Gastroesophageal sphincter (tissue), 4 donors: ENCODE results near the gene ARFGEF3. TPM values are rescaled to one million over a fixed set of nuclear protein-coding genes. Genes with fewer than 3 reads are reported as not detected.

Experiments
- ATAC-seq: fragments of 150-250 bp; one replicate; pipeline ENCODE4 v1.9.1; 2016; ENCODE audit warnings: mild to moderate bottlenecking, moderate library complexity
- H3K27ac ChIP-seq, 4 donors: fragments of 200-600 bp; sonication (generic) in 3 of 4; 1 replicate in 3 of 4; 2 replicates in 1 of 4; pipeline ENCODE4 v1.5.1; 2016 to 2019
- H3K27me3 ChIP-seq: fragments of 200-600 bp; sonication (generic); one replicate; pipeline ENCODE4 v1.5.1; 2019
- H3K36me3 ChIP-seq, 2 donors: fragments of 200-600 bp; sonication (generic); one replicate each; pipeline ENCODE4 v1.5.1; 2019; ENCODE audit warnings: control low read depth in 1 of 2
- H3K4me1 ChIP-seq, 3 donors: fragments of 200-600 bp; sonication (generic); 1 replicate in 2 of 3; 2 replicates in 1 of 3; pipeline ENCODE4 v1.5.1; 2016 to 2019; ENCODE audit warnings: control low read depth in 2 of 3
- H3K4me3 ChIP-seq, 2 donors: fragments of 200-600 bp; sonication (generic); one replicate each; pipeline ENCODE4 v1.5.1; 2019; ENCODE audit warnings: mild to moderate bottlenecking in 1 of 2, moderate library complexity in 1 of 2
- H3K9me3 ChIP-seq, 3 donors: fragments of 200-600 bp; sonication (generic); one replicate each; pipeline ENCODE4 v1.5.1; 2017 to 2019; ENCODE audit warnings: control low read depth in 2 of 3
- CTCF ChIP-seq, 4 experiments: fragments of 200-600 bp in 2 of 4; fragments of 450-650 bp in 2 of 4; sonication (generic) in 1 of 4; IDR thresholded peaks; one replicate each; pipeline ENCODE4 v1.5.1; 2017 to 2019; ENCODE audit warnings: antibody characterized with exemption in 4 of 4, mild to moderate bottlenecking in 2 of 4, moderate library complexity in 2 of 4
- EP300 ChIP-seq: sonication (generic); formaldehyde crosslinking; IDR thresholded peaks from one replicate; pipeline ENCODE4 v1.6.1; 2017; ENCODE audit warnings: antibody characterized with exemption, mild to moderate bottlenecking
- POLR2A ChIP-seq, 2 donors: fragments of 450-650 bp; IDR thresholded peaks; one replicate each; pipeline ENCODE4 v1.6.1; 2017; ENCODE audit warnings: antibody characterized with exemption in 2 of 2, mild to moderate bottlenecking in 2 of 2, moderate library complexity in 1 of 2
- POLR2AphosphoS5 ChIP-seq: sonication (generic); formaldehyde crosslinking; IDR thresholded peaks from one replicate; pipeline ENCODE4 v1.6.1; 2017; ENCODE audit warnings: antibody characterized with exemption
- WGBS, 2 donors: methylation state at CpG; one replicate each; pipeline ENCODE4 v1.1.5; 2018; ENCODE audit warnings: low coverage in 1 of 2; 5-methylcytosine and 5-hydroxymethylcytosine counted together
- small RNA-seq, 4 donors: library from RNA; depleted of rRNA; stranded (forward); fragments of <200 nt; gene quantifications; one replicate each; pipeline ENCODE3, GENCODE V24; 2016
- total RNA-seq, 4 donors: library from RNA; depleted of rRNA; stranded (reverse); fragments of >200 nt; gene quantifications; one replicate each; pipeline ENCODE4 v1.1.0, GENCODE V29; 2016

Gene ARFGEF3
- total RNA-seq, 4 donors from 2014 or later = 0.47 to 4.2 (median 1.8) TPM

GRCh38 chr6:138383776-138384175 is 222.0 kb downstream of the ARFGEF3 start:
- Histone ChIP-seq H3K27me3 (no peaks in the 10 kb centered on the region), H3K9me3 (no peaks in the 10 kb centered on the region), H3K4me1 (no peaks in the 10 kb centered on the region), H3K27ac (no peak overlapping the region), H3K4me3 (no peak overlapping the region), H3K36me3 (no peaks in the 10 kb centered on the region)
- 61 to 74% methylated on average over 3 of the region's 3 CpGs for WGBS, 2 donors
- TF ChIP-seq EP300 = no peak
- TF ChIP-seq CTCF (IDR thresholded peaks at IDR 0.05) = no peak
- no peak for ATAC-seq

- H3K4me1 ChIP-seq = no peaks in the 10 kb centered on the region
- no peak overlapping the region for H3K4me3 ChIP-seq
- H3K27me3 ChIP-seq = no peaks in the 10 kb centered on the region
- 90 to 93% methylated on average over 3 of the region's 3 CpGs for WGBS, 2 donors
- H3K9me3 ChIP-seq = no peaks in the 10 kb centered on the region
- no peak for ATAC-seq
- H3K27ac ChIP-seq = no peak overlapping the region
- no peaks in the 10 kb centered on the region for H3K36me3 ChIP-seq
- TF ChIP-seq POLR2A (IDR thresholded peaks at IDR 0.05) (no peak), EP300 (no peak), CTCF (IDR thresholded peaks at IDR 0.05) (no peak), POLR2AphosphoS5 (no peak)
These were observed 225.2 kb downstream of the ARFGEF3 start for GRCh38 chr6:138386897-138387296.

- H3K9me3 ChIP-seq = no peaks in the 10 kb centered on the region
- H3K36me3 ChIP-seq = no peaks in the 10 kb centered on the region
- no peak overlapping the region for H3K27ac ChIP-seq
- H3K4me3 ChIP-seq = no peak overlapping the region
- TF ChIP-seq POLR2A (IDR thresholded peaks at IDR 0.05) (no peak), EP300 (no peak), CTCF (IDR thresholded peaks at IDR 0.05) (no peak), POLR2AphosphoS5 (no peak)
- ATAC-seq = no peak
- no peaks in the 10 kb centered on the region for H3K27me3 ChIP-seq
- H3K4me1 ChIP-seq = no peaks in the 10 kb centered on the region
- 84 to 92% methylated on average over 8 of the region's 8 CpGs for WGBS, 2 donors
These were observed 226.0 kb downstream of the ARFGEF3 start for GRCh38 chr6:138387577-138388368.

GRCh38 chr6:138389551-138389950 is 227.8 kb downstream of the ARFGEF3 start:
- TF ChIP-seq POLR2AphosphoS5 (no peak), POLR2A (IDR thresholded peaks at IDR 0.05) (no peak), CTCF (IDR thresholded peaks at IDR 0.05) (no peak), EP300 (no peak)
- WGBS, 2 donors = 82 to 86% methylated on average over 2 to 5 of the region's 5 CpGs
- no peak overlapping the region for H3K27ac ChIP-seq
- no peaks in the 10 kb centered on the region for H3K4me1 ChIP-seq
- no peak overlapping the region for H3K4me3 ChIP-seq
- H3K9me3 ChIP-seq = no peaks in the 10 kb centered on the region
- ATAC-seq = no peak
- H3K36me3 ChIP-seq = no peaks in the 10 kb centered on the region
- no peaks in the 10 kb centered on the region for H3K27me3 ChIP-seq

Small RNA genes within 50 kb of the gene (small RNA-seq; reads per million reads assigned to genes)
- 0 reads per million in 4 donors for gene AL031003.1

Other genes with a start within 250 kb of the ARFGEF3 start
- gene PERP, start 54.5 kb upstream of the ARFGEF3 start, total RNA-seq = 100 to 1,000 TPM in 1 of 4 donors, 10 to 100 TPM in 3; 20.7 to 155 (median 60.6) TPM
- gene PBOV1, start 56.6 kb downstream of the ARFGEF3 start, total RNA-seq = not detected
- 1 to 10 TPM in 1 of 4 donors, not detected in 3; 1.5 TPM for gene SMIM28, start 216.0 kb downstream of the ARFGEF3 start, total RNA-seq
- gene HEBP2, start 242.3 kb downstream of the ARFGEF3 start, total RNA-seq = 100 to 1,000 TPM in 1 of 4 donors, 10 to 100 TPM in 3; 71.1 to 105 (median 77.8) TPM